Caco-2 (cell line): ENCODE measurements around the gene TRIM9. TPM values are rescaled to one million over a fixed set of nuclear protein-coding genes. Genes with fewer than 3 reads are reported as not detected.
A peak's percentile ranks its signal among the peaks of the same experiment; 100 is the strongest.

Experiments
- Bru-seq: library from RNA; stranded (reverse); fragments of 400-500 nt; gene quantifications from one replicate; lab custom pipeline; 2021; lab: Mats Ljungman, UMichigan
- BruChase-seq, 2 experiments: library from RNA; stranded (reverse); fragments of 400-500 nt; gene quantifications; one replicate each; lab custom pipeline; 2021; lab: Mats Ljungman, UMichigan
- BruUV-seq: library from RNA; stranded (reverse); fragments of 400-500 nt; replicated peaks from 2 replicates; lab custom pipeline; 2021; lab: Mats Ljungman, UMichigan
- CTCF ChIA-PET: fragments of 300-600 bp; sonication (Branson Sonifier 250); formaldehyde crosslinking; loops from one replicate; lab custom pipeline; 2022; ENCODE audit warnings: antibody characterized with exemption; lab: Charles Lee
- POLR2A ChIA-PET: fragments of 300-600 bp; sonication (Branson Sonifier 250); formaldehyde crosslinking; loops from one replicate; lab custom pipeline; 2022; ENCODE audit warnings: antibody characterized with exemption; lab: Charles Lee
- DNase-seq, 2 experiments: peaks; one replicate each; pipeline versions ENCODE4 v3.0.0 to v3.0.0-alpha.2; 2020 to 2022
- H3K27me3 ChIP-seq: replicated peaks from 2 replicates; pipeline ENCODE4 v1.6.0; 2011; ENCODE audit warnings: low read length; ENCODE audit not compliant: control insufficient read depth, insufficient read depth
- H3K36me3 ChIP-seq: 2 replicates; pipeline ENCODE4 v1.5.1; 2011; ENCODE audit warnings: low read length; ENCODE audit not compliant: control insufficient read depth, insufficient read depth
- H3K4me1 ChIP-seq: fragments of 250-450 bp; sonication (Bioruptor Pico); 2 replicates; pipeline ENCODE4 v1.5.1; 2020; ENCODE audit warnings: mild to moderate bottlenecking
- H3K4me3 ChIP-seq: 2 replicates; pipeline ENCODE4 v1.5.1; 2011; ENCODE audit warnings: low read depth, mild to moderate bottlenecking, control low read depth, low read length
- H3K9me3 ChIP-seq: fragments of 250-450 bp; sonication (Bioruptor Pico); 2 replicates; pipeline ENCODE4 v1.5.1; 2020; ENCODE audit warnings: mild to moderate bottlenecking, moderate library complexity
- H3K27ac Mint-ChIP-seq: one replicate; pipeline ENCODE4 v1.8.0; 2022; ENCODE audit warnings: mixed read lengths; ENCODE audit not compliant: unreplicated experiment
- H3K27me3 Mint-ChIP-seq: one replicate; pipeline ENCODE4 v1.8.0; 2022; ENCODE audit warnings: mixed read lengths; ENCODE audit not compliant: insufficient read depth, unreplicated experiment
- H3K36me3 Mint-ChIP-seq: one replicate; pipeline ENCODE4 v1.8.0; 2022; ENCODE audit warnings: mild to moderate bottlenecking, mixed read lengths; ENCODE audit not compliant: insufficient read depth, unreplicated experiment
- H3K4me1 Mint-ChIP-seq: one replicate; pipeline ENCODE4 v1.8.0; 2022; ENCODE audit warnings: low read depth, mixed read lengths; ENCODE audit not compliant: unreplicated experiment
- H3K4me3 Mint-ChIP-seq: one replicate; pipeline ENCODE4 v1.8.0; 2022; ENCODE audit warnings: mild to moderate bottlenecking, moderate library complexity, mixed read lengths; ENCODE audit not compliant: unreplicated experiment
- H3K9me3 Mint-ChIP-seq: one replicate; pipeline ENCODE4 v1.8.0; 2022; ENCODE audit warnings: mixed read lengths; ENCODE audit not compliant: unreplicated experiment
- intact Hi-C: fragments of 100-400 bp; cut with micrococcal nuclease; formaldehyde crosslinking; loops from one replicate; pipeline ENCODE4 v1.10.0; 2022; ENCODE audit not compliant: unreplicated experiment
- long read RNA-seq: library from polyadenylated mRNA; stranded (forward); transcript quantifications from one replicate; pipeline ENCODE4 v2.0.0, GENCODE V29; 2022
- total RNA-seq: library from RNA; stranded (reverse); gene quantifications from 2 replicates; pipeline ENCODE4 v1.2.3, GENCODE V29; 2022
- TF ChIP-seq, protein P1 (sequence below), 2 experiments: fragments of 200-600 bp in 1 of 2; IDR thresholded peaks; 1 replicate in 1 of 2; 2 replicates in 1 of 2; pipeline versions ENCODE4 v1.5.1 to v1.8.0; 2011 to 2022; ENCODE audit warnings: antibody characterized with exemption in 1 of 2, control low read depth in 1 of 2, inconsistent platforms in 1 of 2, low read depth in 1 of 2, low read length in 1 of 2, mild to moderate bottlenecking in 1 of 2, moderate library complexity in 1 of 2; ENCODE audit not compliant: insufficient read depth in 1 of 2, severe bottlenecking in 1 of 2, unreplicated experiment in 1 of 2

The TRIM9 gene
- total RNA-seq, result 2.7 and 3.0 TPM in 2 replicates
- percentile 47 among the genes with signal in this experiment for Bru-seq, nascent RNA
- BruChase-seq, experiment 1, labeled RNA remaining after a 2-hour chase, result percentile 42 among the genes with signal in this experiment
- percentile 39 among the genes with signal in this experiment for BruChase-seq, experiment 2, labeled RNA remaining after a 6-hour chase
- long read RNA-seq, full-length matches to known transcripts, result 4 of 12 reads
- long read RNA-seq, partial matches to known transcripts, result 1 of 12 reads
- long read RNA-seq, other reads (novel, unspliced or antisense), result 7 of 12 reads

DNA sequence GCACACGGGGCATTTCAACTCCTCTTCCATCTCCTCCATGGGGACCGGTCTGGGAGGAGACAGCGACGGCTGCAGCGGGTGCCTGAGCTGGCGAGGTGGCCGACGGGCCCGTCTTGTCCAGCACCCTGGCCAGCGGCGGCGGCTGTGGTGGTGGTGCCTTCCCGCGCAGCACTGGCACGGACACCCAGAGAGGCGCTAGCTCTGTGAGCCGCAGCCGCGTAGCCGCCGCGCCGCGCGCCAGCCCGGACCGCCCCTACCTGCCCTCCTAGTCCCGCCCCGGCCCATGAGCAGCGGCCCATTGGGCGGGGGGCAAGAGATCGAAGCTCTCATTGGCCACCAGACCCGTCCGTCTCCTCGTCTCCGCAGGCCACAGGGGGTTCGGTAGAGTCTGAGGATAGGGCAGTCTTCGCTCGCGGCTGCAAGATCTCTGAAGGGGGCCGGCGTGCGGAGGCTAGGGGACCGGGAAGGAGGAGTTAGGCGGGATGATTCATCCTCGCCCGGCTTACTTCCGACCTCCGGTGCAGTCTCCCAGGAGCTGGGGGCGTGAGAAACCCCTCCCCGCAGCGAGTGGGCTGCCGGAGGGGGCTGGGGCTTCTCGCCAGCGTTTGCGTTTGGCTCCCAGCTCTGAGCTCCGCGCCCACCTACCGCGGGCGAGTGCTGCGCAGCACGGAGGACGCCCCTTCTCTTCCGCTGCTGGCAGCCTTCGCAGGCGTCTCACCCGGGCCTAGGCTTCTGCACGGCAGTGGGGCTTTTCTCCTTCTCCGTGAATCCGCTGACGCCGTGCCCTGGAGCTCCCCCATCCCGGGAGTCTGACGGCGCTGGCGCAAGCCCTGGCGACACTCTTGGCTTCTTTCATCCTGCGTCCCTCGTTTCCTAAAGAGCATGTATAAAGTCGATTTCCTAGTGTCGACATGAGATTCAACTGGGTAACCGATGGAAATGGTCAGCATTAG lies at the start of gene TRIM9:
TSS of gene TRIM9 (minus strand) at position 205 of the 953 bp plus-strand sequence. CDS start at position 39, 166 bp downstream.
- POLR2A ChIA-PET, result interaction anchor here (1.0 to 1.9 kb wide), 5 partner anchors 9 to 151 kb away, joined by 3 to 9 read pairs (median 7); partner anchors contain the start of gene PYGL

DNA sequence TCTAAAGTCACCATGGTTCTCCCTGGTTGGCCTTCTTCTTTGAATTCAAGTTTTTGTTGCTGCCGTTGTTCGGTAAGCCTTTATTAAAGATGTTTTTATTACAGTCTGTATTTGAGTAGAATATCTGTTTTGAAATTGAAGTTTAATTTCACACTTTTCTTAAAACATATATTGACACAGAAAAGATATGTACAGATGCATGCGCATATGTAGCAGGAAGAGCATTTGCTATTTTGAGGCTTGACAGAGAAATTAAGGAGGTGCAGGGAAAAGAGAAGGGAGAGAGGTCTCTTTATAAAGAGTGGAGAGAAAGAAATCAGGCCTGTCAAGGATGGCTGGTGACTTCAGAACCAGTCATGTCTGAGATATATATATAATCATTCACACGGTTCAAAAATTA lies 46.0 kb upstream of the TRIM9 start:
- Histone ChIP-seq H3K4me3 (no peak overlapping the region), H3K27me3 (peaks cover 1% of the 10 kb centered on the region; the same call in 1 of the 2 replicates), H3K4me1 (no peaks in the 10 kb centered on the region), H3K36me3 (no peaks in the 10 kb centered on the region), H3K9me3 (no peaks in the 10 kb centered on the region)
- Mint-ChIP-seq H3K27ac (no peak overlapping the region), H3K9me3 (peaks cover 22% of the 10 kb centered on the region), H3K27me3 (no peaks in the 10 kb centered on the region), H3K36me3 (no peaks in the 10 kb centered on the region), H3K4me1 (no peaks in the 10 kb centered on the region), H3K4me3 (no peak overlapping the region)
- BruUV-seq, result no TSS peak
- intact Hi-C loops, result no loop called here
- TF ChIP-seq, protein P1, sequence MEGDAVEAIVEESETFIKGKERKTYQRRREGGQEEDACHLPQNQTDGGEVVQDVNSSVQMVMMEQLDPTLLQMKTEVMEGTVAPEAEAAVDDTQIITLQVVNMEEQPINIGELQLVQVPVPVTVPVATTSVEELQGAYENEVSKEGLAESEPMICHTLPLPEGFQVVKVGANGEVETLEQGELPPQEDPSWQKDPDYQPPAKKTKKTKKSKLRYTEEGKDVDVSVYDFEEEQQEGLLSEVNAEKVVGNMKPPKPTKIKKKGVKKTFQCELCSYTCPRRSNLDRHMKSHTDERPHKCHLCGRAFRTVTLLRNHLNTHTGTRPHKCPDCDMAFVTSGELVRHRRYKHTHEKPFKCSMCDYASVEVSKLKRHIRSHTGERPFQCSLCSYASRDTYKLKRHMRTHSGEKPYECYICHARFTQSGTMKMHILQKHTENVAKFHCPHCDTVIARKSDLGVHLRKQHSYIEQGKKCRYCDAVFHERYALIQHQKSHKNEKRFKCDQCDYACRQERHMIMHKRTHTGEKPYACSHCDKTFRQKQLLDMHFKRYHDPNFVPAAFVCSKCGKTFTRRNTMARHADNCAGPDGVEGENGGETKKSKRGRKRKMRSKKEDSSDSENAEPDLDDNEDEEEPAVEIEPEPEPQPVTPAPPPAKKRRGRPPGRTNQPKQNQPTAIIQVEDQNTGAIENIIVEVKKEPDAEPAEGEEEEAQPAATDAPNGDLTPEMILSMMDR (IDR thresholded peaks at IDR 0.05; ENCODE audit: insufficient read depth in 1 of 2, low read depth in 1 of 2, low read length in 1 of 2, severe bottlenecking in 1 of 2, unreplicated experiment in 1 of 2), result no peak
- CTCF ChIA-PET, result no interaction called here
- DNase-seq, result no peak
- POLR2A ChIA-PET, result no interaction called here

More for the DNA sequence above, at the start of gene TRIM9:
- no peaks in the 10 kb centered on the region for H3K36me3 ChIP-seq
- peak; percentile 98 to 99 for DNase-seq
- Mint-ChIP-seq H3K27ac (peak within 1 kb of the TSS; percentile 68), H3K36me3 (peaks cover 6% of the 10 kb centered on the region), H3K4me1 (no peaks in the 10 kb centered on the region), H3K9me3 (no peaks in the 10 kb centered on the region), H3K4me3 (peak within 1 kb of the TSS; percentile 93), H3K27me3 (peaks cover 3% of the 10 kb centered on the region)
- CTCF ChIA-PET, result interaction anchor here (0.8 to 1.3 kb wide), 6 partner anchors 9 to 151 kb away, joined by 3 to 7 read pairs (median 4); partner anchors contain the start of gene PYGL
- intact Hi-C loops, result loop anchor here (1.0 to 5.0 kb wide), 2 partner anchors 60 to 113 kb away; no protein-coding TSS in a partner anchor
- H3K4me1 ChIP-seq, result no peaks in the 10 kb centered on the region
- H3K4me3 ChIP-seq, result peak within 1 kb of the TSS; percentile 60
- no peaks in the 10 kb centered on the region for H3K27me3 ChIP-seq
- BruUV-seq, result TSS peak; percentile 76
- TF ChIP-seq, protein P1 (IDR thresholded peaks at IDR 0.05; ENCODE audit: insufficient read depth in 1 of 2, low read depth in 1 of 2, low read length in 1 of 2, severe bottlenecking in 1 of 2, unreplicated experiment in 1 of 2), result no peak
- no peaks in the 10 kb centered on the region for H3K9me3 ChIP-seq

DNA sequence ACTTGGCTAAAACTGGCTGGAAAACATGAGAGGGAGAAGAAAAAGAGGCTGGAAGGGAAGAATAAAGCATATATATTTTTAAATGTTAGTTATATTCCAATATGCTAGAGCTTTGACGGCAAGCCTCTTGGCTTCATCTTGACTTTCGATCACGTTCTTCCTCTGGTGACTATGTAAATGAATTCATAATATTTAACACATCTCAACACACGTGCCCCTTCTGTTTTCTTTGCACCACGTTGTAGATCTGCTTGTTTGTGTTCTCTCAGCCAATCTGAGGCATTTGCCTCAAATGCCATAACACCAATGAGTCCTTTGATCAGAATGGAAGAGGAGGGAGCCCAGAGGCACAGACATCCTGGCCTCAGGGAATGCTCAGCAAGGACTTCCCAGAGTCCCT lies 45.4 kb upstream of the TRIM9 start:
- no peaks in the 10 kb centered on the region for H3K36me3 Mint-ChIP-seq
- POLR2A ChIA-PET, result no interaction called here

More for the DNA sequence above, 45.4 kb upstream of the TRIM9 start:
- H3K36me3 ChIP-seq, result no peaks in the 10 kb centered on the region
- no peak overlapping the region for H3K4me3 Mint-ChIP-seq
- DNase-seq, result no peak
- no peak overlapping the region for H3K27ac Mint-ChIP-seq
- peaks cover 22% of the 10 kb centered on the region for H3K9me3 Mint-ChIP-seq
- intact Hi-C loops, result no loop called here
- no peaks in the 10 kb centered on the region for H3K4me1 Mint-ChIP-seq
- no TSS peak for BruUV-seq
- H3K9me3 ChIP-seq, result no peaks in the 10 kb centered on the region
- CTCF ChIA-PET, result no interaction called here
- peaks cover 1% of the 10 kb centered on the region; the same call in 1 of the 2 replicates for H3K27me3 ChIP-seq
- no peaks in the 10 kb centered on the region for H3K4me1 ChIP-seq
- H3K27me3 Mint-ChIP-seq, result no peaks in the 10 kb centered on the region
- TF ChIP-seq, protein P1 (IDR thresholded peaks at IDR 0.05; ENCODE audit: insufficient read depth in 1 of 2, low read depth in 1 of 2, low read length in 1 of 2, severe bottlenecking in 1 of 2, unreplicated experiment in 1 of 2), result no peak
- H3K4me3 ChIP-seq, result no peak overlapping the region
